ENCODE measurements around the gene HBM.
"Not testable (repeated sequence)": the region's sequence is repeated elsewhere in the genome, so short reads cannot be mapped to it uniquely, and the experiment has no call there.

The HBM gene

GRCh38 chr16:165539-166374 is at the start of gene HBM:
TSS of gene HBM (plus strand) at chr16:165978. CDS start at chr16:165998, 20 bp downstream.
- DNase-seq (ENCODE audit: extremely low read depth in 1 of 2, low read depth in 1 of 2) = no peak

GRCh38 chr16:116015-116414 is 49.8 kb upstream of the HBM start:
- no peak for DNase-seq (ENCODE audit: extremely low read depth in 1 of 2, low read depth in 1 of 2)

GRCh38 chr16:117379-118365 is 48.1 kb upstream of the HBM start:
- DNase-seq (ENCODE audit: extremely low read depth in 1 of 2, low read depth in 1 of 2) = peak; percentile 24 to 51

GRCh38 chr16:118857-119256 is 46.9 kb upstream of the HBM start:
- DNase-seq (ENCODE audit: extremely low read depth in 1 of 2, low read depth in 1 of 2) = no peak

GRCh38 chr16:119295-119694 is 46.5 kb upstream of the HBM start:
- DNase-seq (ENCODE audit: extremely low read depth in 1 of 2, low read depth in 1 of 2) = no peak

GRCh38 chr16:119835-120491 is 45.8 kb upstream of the HBM start:
- DNase-seq (ENCODE audit: extremely low read depth in 1 of 2, low read depth in 1 of 2) = no peak

- DNase-seq (ENCODE audit: extremely low read depth in 1 of 2, low read depth in 1 of 2) = no peak
Observed at GRCh38 chr16:120756-121155, 45.0 kb upstream of the HBM start.

- no peak for DNase-seq (ENCODE audit: extremely low read depth in 1 of 2, low read depth in 1 of 2)
Observed at GRCh38 chr16:122361-122760, 43.4 kb upstream of the HBM start.

- DNase-seq (ENCODE audit: extremely low read depth in 1 of 2, low read depth in 1 of 2) = not testable (repeated sequence)
Observed at GRCh38 chr16:123558-124350, 42.0 kb upstream of the HBM start.

- no peak for DNase-seq (ENCODE audit: extremely low read depth in 1 of 2, low read depth in 1 of 2)
Observed at GRCh38 chr16:125011-125410, 40.8 kb upstream of the HBM start.

- DNase-seq (ENCODE audit: extremely low read depth in 1 of 2, low read depth in 1 of 2) = no peak
Observed at GRCh38 chr16:129075-129474, 36.7 kb upstream of the HBM start.

GRCh38 chr16:130533-131173 is 35.1 kb upstream of the HBM start:
- no peak for DNase-seq (ENCODE audit: extremely low read depth in 1 of 2, low read depth in 1 of 2)

GRCh38 chr16:132120-132519 is 33.7 kb upstream of the HBM start:
- no peak for DNase-seq (ENCODE audit: extremely low read depth in 1 of 2, low read depth in 1 of 2)

- no peak for DNase-seq (ENCODE audit: extremely low read depth in 1 of 2, low read depth in 1 of 2)
Observed at GRCh38 chr16:133716-134115, 32.1 kb upstream of the HBM start.

GRCh38 chr16:138049-138417 is 27.7 kb upstream of the HBM start:
- DNase-seq (ENCODE audit: extremely low read depth in 1 of 2, low read depth in 1 of 2) = no peak

- no peak for DNase-seq (ENCODE audit: extremely low read depth in 1 of 2, low read depth in 1 of 2)
Observed at GRCh38 chr16:140175-140857, 25.5 kb upstream of the HBM start.

- no peak for DNase-seq (ENCODE audit: extremely low read depth in 1 of 2, low read depth in 1 of 2)
Observed at GRCh38 chr16:142405-142967, 23.3 kb upstream of the HBM start.

- DNase-seq (ENCODE audit: extremely low read depth in 1 of 2, low read depth in 1 of 2) = no peak
Observed at GRCh38 chr16:143047-143446, 22.7 kb upstream of the HBM start.

GRCh38 chr16:143456-143855 is 22.3 kb upstream of the HBM start:
- DNase-seq (ENCODE audit: extremely low read depth in 1 of 2, low read depth in 1 of 2) = no peak
